ENCODE results near the gene MYH13. TPM values are rescaled to one million over a fixed set of nuclear protein-coding genes. Genes with fewer than 3 reads are reported as not detected.

MYH13 gene
- polyA plus RNA-seq, 5 donors, result 0.05 TPM; not detected in 4

- DNase-seq, result no peak
Observed at GRCh38 chr17:10251212-10251948, 121.4 kb downstream of the MYH13 start.

Other genes starting within 250 kb of the MYH13 start
- 10 to 100 TPM; 32.0 to 39.7 (median 32.2) TPM for gene GAS7, start 174.4 kb downstream of the MYH13 start, polyA plus RNA-seq (ENCODE audit: insufficient read depth in 1 of 5, insufficient read length in 5 of 5, low replicate concordance in 1 of 5)
- gene MYH8, start 48.9 kb upstream of the MYH13 start, polyA plus RNA-seq (ENCODE audit: insufficient read depth in 1 of 5, insufficient read length in 5 of 5, low replicate concordance in 1 of 5), result 10 to 100 TPM in 1 of 5 donors, 1 to 10 TPM in 1, under 1 TPM in 2, not detected in 1; 0.15 to 48.7 (median 2.4) TPM
- gene MYH4, start 96.6 kb upstream of the MYH13 start, polyA plus RNA-seq (ENCODE audit: insufficient read depth in 1 of 5, insufficient read length in 5 of 5, low replicate concordance in 1 of 5), result under 1 TPM in 1 of 5 donors, not detected in 4; 0.01 TPM
- gene MYH1, start 145.5 kb upstream of the MYH13 start, polyA plus RNA-seq (ENCODE audit: insufficient read depth in 1 of 5, insufficient read length in 5 of 5, low replicate concordance in 1 of 5), result under 1 TPM in 1 of 5 donors, not detected in 4; 0.21 TPM
- 1 to 10 TPM in 1 of 5 donors, under 1 TPM in 1, not detected in 3; 0.05 to 1.7 TPM for gene MYH2, start 176.7 kb upstream of the MYH13 start, polyA plus RNA-seq (ENCODE audit: insufficient read depth in 1 of 5, insufficient read length in 5 of 5, low replicate concordance in 1 of 5)

Measured in right lung (tissue), 5 donors.